ENCODE data around the gene TMSB15C.

TMSB15C gene

GRCh38 chrX:104108955-104109354 lies 32.9 kb upstream of the TMSB15C start:
- no peak overlapping the region for H3K27ac Mint-ChIP-seq
- no peak overlapping the region for H3K4me3 Mint-ChIP-seq
- TF ChIP-seq, protein P1, sequence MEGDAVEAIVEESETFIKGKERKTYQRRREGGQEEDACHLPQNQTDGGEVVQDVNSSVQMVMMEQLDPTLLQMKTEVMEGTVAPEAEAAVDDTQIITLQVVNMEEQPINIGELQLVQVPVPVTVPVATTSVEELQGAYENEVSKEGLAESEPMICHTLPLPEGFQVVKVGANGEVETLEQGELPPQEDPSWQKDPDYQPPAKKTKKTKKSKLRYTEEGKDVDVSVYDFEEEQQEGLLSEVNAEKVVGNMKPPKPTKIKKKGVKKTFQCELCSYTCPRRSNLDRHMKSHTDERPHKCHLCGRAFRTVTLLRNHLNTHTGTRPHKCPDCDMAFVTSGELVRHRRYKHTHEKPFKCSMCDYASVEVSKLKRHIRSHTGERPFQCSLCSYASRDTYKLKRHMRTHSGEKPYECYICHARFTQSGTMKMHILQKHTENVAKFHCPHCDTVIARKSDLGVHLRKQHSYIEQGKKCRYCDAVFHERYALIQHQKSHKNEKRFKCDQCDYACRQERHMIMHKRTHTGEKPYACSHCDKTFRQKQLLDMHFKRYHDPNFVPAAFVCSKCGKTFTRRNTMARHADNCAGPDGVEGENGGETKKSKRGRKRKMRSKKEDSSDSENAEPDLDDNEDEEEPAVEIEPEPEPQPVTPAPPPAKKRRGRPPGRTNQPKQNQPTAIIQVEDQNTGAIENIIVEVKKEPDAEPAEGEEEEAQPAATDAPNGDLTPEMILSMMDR (IDR thresholded peaks at IDR 0.05; ENCODE audit: unreplicated experiment in 3 of 3), result no peak
- H3K4me1 Mint-ChIP-seq, result peaks cover 12% of the 10 kb centered on the region
- H3K9me3 Mint-ChIP-seq, result no peaks in the 10 kb centered on the region
- H3K36me3 Mint-ChIP-seq (ENCODE audit: low read depth), result no peaks in the 10 kb centered on the region
- H3K27me3 Mint-ChIP-seq (ENCODE audit: low read depth), result no peaks in the 10 kb centered on the region

- Mint-ChIP-seq H3K36me3 (ENCODE audit: low read depth) (no peaks in the 10 kb centered on the region), H3K4me3 (no peak overlapping the region), H3K27me3 (ENCODE audit: low read depth) (no peaks in the 10 kb centered on the region), H3K9me3 (no peaks in the 10 kb centered on the region), H3K4me1 (no peaks in the 10 kb centered on the region), H3K27ac (no peak overlapping the region)
- TF ChIP-seq, protein P1 (IDR thresholded peaks at IDR 0.05; ENCODE audit: unreplicated experiment in 3 of 3), result no peak
Observed at GRCh38 chrX:104105330-104106262, 29.6 kb upstream of the TMSB15C start.

- no peaks in the 10 kb centered on the region for H3K4me1 Mint-ChIP-seq
- H3K36me3 Mint-ChIP-seq (ENCODE audit: low read depth), result no peaks in the 10 kb centered on the region
- TF ChIP-seq, protein P1 (IDR thresholded peaks at IDR 0.05; ENCODE audit: unreplicated experiment in 3 of 3), result no peak
- no peaks in the 10 kb centered on the region for H3K9me3 Mint-ChIP-seq
- peaks cover 1% of the 10 kb centered on the region for H3K27me3 Mint-ChIP-seq (ENCODE audit: low read depth)
- H3K27ac Mint-ChIP-seq, result no peak overlapping the region
- no peak overlapping the region for H3K4me3 Mint-ChIP-seq
Observed at GRCh38 chrX:104104676-104105075, 28.6 kb upstream of the TMSB15C start.

- H3K4me3 Mint-ChIP-seq, result no peak overlapping the region
- H3K36me3 Mint-ChIP-seq (ENCODE audit: low read depth), result no peaks in the 10 kb centered on the region
- H3K27ac Mint-ChIP-seq, result no peak overlapping the region
- no peaks in the 10 kb centered on the region for H3K9me3 Mint-ChIP-seq
- peaks cover 4% of the 10 kb centered on the region for H3K27me3 Mint-ChIP-seq (ENCODE audit: low read depth)
- no peaks in the 10 kb centered on the region for H3K4me1 Mint-ChIP-seq
- TF ChIP-seq, protein P1 (IDR thresholded peaks at IDR 0.05; ENCODE audit: unreplicated experiment in 3 of 3), result no peak
Observed at GRCh38 chrX:104098919-104099318, 22.9 kb upstream of the TMSB15C start.

GRCh38 chrX:104098151-104098808 lies 22.2 kb upstream of the TMSB15C start:
- Mint-ChIP-seq H3K9me3 (no peaks in the 10 kb centered on the region), H3K36me3 (ENCODE audit: low read depth) (no peaks in the 10 kb centered on the region), H3K4me1 (no peaks in the 10 kb centered on the region), H3K27me3 (ENCODE audit: low read depth) (peaks cover 4% of the 10 kb centered on the region), H3K27ac (no peak overlapping the region), H3K4me3 (no peak overlapping the region)
- TF ChIP-seq, protein P1 (IDR thresholded peaks at IDR 0.05; ENCODE audit: unreplicated experiment in 3 of 3), result peak; percentile 55 to 70 (median 63)

Measured in nephron (organoid).